GM18867 (cell line): ENCODE data around the gene CDC42BPA.
"Not testable (repeated sequence)": the region's sequence is repeated elsewhere in the genome, so short reads cannot be mapped to it uniquely, and the experiment has no call there.

Source experiments
- ATAC-seq: cut with Tn5 transposase; IDR thresholded peaks from one replicate; pipeline ENCODE4 v1.9.1; 2021; ENCODE audit warnings: mild to moderate bottlenecking, moderate library complexity; ENCODE audit not compliant: unreplicated experiment

CDC42BPA gene

GRCh38 chr1:227140376-227140775, 177.9 kb downstream of the CDC42BPA start:
- ATAC-seq, result no peak

GRCh38 chr1:227136210-227136820, 182.0 kb downstream of the CDC42BPA start:
- ATAC-seq, result no peak

GRCh38 chr1:227134686-227135314, 183.5 kb downstream of the CDC42BPA start:
- ATAC-seq, result no peak

GRCh38 chr1:227132695-227133094, 185.6 kb downstream of the CDC42BPA start:
- ATAC-seq, result not testable (repeated sequence)

- no peak for ATAC-seq
Observed at GRCh38 chr1:227131193-227131592, 187.1 kb downstream of the CDC42BPA start.

- ATAC-seq, result no peak
Observed at GRCh38 chr1:227127891-227128290, 190.4 kb downstream of the CDC42BPA start.

GRCh38 chr1:227125929-227126545, 192.3 kb downstream of the CDC42BPA start:
- ATAC-seq, result no peak

GRCh38 chr1:227124473-227124872, 193.8 kb downstream of the CDC42BPA start:
- no peak for ATAC-seq

GRCh38 chr1:227120826-227121225, 197.5 kb downstream of the CDC42BPA start:
- ATAC-seq, result no peak

- ATAC-seq, result no peak
Observed at GRCh38 chr1:227112538-227112937, 205.8 kb downstream of the CDC42BPA start.

GRCh38 chr1:227111782-227112181, 206.5 kb downstream of the CDC42BPA start:
- no peak for ATAC-seq

GRCh38 chr1:227105291-227105690, 213.0 kb downstream of the CDC42BPA start:
- ATAC-seq, result not testable (repeated sequence)

- no peak for ATAC-seq
Observed at GRCh38 chr1:227102056-227102455, 216.2 kb downstream of the CDC42BPA start.

- ATAC-seq, result no peak
Observed at GRCh38 chr1:227094249-227094966, 223.9 kb downstream of the CDC42BPA start.

- ATAC-seq, result no peak
Observed at GRCh38 chr1:227093309-227093708, 225.0 kb downstream of the CDC42BPA start.

- ATAC-seq, result no peak
Observed at GRCh38 chr1:227092069-227092468, 226.2 kb downstream of the CDC42BPA start.

GRCh38 chr1:227086636-227087035, 231.7 kb downstream of the CDC42BPA start:
- no peak for ATAC-seq

GRCh38 chr1:227082999-227083746, 235.1 kb downstream of the CDC42BPA start:
- no peak for ATAC-seq

GRCh38 chr1:227077783-227078182, 240.5 kb downstream of the CDC42BPA start:
- ATAC-seq, result no peak

GRCh38 chr1:227073786-227074185, 244.5 kb downstream of the CDC42BPA start:
- ATAC-seq, result no peak

- peak; percentile 66 for ATAC-seq
Observed at GRCh38 chr1:227072991-227073390, 245.3 kb downstream of the CDC42BPA start.
